HG02763 (cell line): ENCODE data around the gene MIEF1.
A peak's percentile ranks its signal among the peaks of the same experiment; 100 is the strongest.
"Not testable (repeated sequence)": the region's sequence is repeated elsewhere in the genome, so short reads cannot be mapped to it uniquely, and the experiment has no call there.

Experiments
- ATAC-seq: cut with Tn5 transposase; IDR thresholded peaks from one replicate; pipeline ENCODE4 v1.9.1; 2021; ENCODE audit warnings: mild to moderate bottlenecking, moderate library complexity; ENCODE audit not compliant: unreplicated experiment

Gene MIEF1

DNA sequence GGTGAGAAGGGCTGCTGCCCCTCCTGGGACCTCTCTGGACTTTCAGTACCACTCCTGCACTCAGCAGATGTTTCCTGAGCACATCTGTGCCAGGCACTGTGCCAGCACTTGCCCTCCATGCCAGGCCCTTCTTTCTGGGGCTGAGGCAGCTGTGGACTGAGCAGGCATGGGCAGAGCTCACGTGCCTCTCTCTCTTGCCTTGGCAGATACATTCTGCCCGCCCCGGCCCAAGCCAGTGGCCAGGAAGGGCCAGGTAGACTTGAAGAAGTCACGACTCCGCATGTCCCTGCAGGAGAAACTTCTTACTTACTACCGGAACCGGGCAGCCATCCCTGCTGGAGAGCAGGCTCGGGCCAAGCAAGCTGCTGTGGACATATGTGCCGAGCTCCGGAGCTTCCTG is 9.9 kb downstream of the MIEF1 start:
- no peak for ATAC-seq

DNA sequence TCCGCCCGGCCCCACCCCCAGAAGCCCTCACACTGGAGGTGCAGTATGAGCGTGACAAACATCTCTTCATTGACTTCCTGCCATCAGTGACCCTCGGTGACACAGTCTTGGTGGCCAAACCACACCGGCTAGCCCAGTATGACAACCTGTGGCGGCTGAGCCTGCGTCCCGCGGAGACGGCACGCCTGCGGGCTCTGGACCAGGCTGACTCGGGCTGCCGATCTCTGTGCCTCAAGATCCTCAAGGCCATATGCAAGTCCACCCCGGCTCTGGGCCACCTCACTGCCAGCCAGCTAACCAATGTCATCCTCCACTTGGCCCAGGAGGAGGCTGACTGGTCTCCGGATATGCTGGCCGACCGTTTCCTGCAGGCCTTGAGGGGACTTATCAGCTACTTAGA is 11.7 kb downstream of the MIEF1 start:
- ATAC-seq: no peak

DNA sequence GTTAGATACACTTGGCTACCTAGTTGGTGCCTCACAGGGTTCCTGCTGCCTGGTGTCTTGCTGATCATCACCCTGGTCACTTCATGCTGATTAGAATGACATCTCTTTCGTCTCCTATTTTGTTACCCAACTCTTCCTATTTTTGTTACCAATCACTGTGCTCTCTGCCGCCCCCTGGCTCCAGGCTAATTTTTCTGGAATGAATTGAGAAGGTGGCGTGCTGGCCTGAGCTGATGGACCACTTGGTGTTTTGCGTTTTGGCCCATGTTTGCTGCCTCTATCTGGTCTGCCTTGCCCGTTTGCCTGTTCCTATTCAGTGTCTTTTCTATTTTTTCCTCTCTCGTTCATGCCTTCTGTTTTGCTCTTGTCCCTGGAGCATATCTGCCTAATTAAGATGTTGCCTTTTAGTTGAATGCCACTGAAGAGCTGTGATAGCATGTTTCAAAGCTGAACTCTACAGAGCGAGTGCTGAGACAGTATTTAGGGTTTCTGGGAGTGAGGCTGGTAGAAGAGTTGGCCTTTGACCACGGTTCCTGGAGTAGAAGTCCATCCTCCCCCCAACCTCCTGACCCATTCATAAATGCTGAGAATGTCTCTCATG is 12.4 kb downstream of the MIEF1 start:
- no peak for ATAC-seq

DNA sequence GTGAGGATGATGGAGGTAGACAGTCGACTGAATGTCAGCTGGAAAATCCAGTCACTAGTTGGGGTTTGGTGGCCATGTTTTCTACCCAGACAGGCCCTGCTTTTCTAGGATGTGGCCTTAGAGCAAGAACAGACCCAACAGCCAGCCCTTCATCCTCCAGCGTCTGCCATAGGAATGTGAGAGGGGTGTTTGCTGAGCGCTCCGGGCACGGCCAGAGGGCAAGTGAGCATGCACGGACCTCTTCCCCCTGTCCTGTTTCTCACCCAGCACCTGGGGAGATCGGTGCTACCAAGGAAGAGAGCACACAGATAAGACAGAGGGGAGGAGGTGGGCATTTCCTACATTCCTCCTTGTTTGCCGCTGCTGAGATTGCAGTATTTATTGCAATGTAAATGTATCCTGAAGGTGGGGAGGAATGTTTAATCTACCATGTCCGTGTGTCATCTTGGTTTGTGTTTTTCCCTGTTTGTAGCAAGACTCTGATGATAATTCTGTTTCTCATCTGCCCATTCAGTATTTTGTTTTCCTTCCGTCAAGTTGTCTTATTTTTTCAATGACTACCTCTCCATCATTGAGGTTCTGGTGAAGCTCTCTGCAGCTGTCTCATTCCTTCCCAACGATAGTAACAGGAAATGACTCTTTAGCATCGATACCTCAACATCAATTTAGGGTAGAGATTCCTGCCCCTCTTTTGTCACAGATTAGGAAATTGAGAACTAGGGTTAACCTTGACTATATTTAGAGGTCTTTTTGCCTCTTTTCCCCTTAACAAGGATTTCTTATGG is 13.4 kb downstream of the MIEF1 start:
- ATAC-seq: no peak

DNA sequence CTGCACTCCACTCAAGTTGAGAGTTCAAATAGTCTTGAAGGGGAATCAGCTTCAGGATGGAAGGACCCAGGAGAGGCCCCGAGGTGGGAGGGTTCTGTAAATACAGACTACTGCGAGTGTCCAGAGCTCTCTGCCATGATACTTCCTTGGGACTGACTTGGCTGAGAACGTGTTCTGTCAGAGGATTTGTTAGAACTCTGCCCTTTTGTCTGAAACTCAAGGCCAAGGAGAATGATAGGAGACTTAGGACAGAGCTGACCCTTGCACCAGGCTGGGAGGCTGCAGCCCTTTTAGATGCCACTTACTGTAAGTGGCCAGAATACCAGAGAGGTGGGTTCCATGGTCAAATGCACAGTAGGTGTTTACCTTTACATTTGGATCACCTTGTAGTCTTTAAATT is 15.4 kb downstream of the MIEF1 start:
- ATAC-seq: no peak

DNA sequence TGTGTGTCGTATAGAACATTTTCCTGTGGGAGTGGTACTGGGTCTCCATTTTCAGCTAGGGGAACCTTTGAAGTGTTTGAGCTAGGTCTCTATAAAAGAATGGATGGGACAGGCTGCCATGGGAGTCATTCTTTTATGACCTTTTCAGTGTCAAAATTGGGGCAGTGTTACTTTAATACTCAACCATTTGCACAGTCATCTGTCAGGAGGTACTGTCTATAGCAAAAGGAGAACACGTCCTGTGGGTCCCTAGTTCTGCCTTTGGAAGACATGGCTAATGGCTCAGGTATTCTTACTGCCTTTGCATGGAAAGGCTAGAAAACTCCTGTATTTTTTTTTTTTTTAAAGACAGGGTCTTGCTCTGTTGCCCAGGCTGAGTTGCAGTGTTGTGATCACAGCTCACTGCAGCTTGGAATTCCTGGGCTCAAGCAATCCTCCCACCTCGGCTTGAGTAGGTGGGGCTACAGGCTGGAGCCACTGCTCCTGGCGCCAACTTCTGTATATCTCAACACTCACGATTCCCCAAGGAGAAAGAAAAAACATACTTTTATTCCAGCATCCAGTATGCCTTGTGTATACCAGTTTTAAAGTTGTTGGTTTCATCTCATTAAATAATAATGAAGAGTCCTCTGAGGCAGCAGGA is 16.2 kb downstream of the MIEF1 start:
- no peak for ATAC-seq

DNA sequence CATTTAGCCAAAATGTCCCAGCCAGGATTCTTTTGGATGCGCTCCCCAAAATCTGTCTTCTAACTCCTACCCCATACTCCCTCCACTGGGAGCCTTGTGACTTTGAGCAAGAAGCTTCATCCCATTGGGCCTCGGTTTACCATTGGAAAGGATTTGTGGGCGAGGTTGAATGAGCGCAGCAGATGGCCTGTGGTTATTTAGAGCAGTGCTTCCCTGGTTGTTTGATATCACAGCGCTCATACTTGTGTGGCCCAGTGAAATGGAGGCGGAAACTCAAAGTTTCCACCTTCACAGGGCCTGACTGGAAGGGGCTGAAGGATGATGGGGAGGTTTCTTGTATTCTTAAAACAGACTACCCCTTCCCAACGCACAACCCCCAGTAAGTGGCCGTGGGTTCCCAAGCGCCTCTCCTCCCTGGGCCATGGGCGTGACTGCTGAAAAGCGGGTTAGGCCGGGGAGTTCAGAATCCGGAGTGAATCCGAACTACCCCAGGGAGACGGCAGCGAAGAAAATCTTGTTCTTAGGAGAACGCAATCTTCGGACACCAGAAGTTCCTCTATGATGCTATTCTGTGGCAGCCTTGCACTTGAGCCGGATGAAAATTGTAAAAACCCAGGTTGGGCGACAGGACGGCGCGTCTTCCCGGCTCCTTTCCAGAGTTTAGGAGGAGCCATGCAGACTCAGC is 17.0 kb downstream of the MIEF1 start:
- ATAC-seq: no peak

DNA sequence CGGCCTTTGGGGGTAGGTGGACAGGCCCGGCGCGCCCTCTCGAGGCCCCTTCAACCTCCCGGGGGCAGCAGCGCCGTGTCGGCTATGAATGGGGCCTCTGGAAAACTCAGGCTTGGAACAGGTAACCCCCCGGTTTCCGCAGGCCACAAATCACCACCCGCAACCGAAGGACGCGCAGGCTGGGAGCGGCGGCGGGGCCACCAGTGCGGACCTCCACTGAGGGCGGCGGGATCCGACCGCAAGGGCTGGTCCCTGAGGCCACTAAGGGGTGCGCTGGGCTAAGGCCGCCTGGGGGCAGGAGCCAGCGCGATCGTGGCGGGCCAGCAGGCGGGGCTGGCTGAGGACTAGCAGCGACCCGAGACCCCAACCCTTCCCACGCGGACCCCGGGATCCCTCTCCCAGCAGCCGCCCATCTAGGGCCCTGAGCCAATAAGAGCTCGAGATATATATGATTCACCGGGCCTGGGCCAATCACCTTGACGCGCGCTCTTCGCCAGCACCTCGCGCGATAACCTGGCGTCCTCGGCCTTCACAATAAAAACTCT is 17.7 kb downstream of the MIEF1 start:
- ATAC-seq: peak; percentile 69

DNA sequence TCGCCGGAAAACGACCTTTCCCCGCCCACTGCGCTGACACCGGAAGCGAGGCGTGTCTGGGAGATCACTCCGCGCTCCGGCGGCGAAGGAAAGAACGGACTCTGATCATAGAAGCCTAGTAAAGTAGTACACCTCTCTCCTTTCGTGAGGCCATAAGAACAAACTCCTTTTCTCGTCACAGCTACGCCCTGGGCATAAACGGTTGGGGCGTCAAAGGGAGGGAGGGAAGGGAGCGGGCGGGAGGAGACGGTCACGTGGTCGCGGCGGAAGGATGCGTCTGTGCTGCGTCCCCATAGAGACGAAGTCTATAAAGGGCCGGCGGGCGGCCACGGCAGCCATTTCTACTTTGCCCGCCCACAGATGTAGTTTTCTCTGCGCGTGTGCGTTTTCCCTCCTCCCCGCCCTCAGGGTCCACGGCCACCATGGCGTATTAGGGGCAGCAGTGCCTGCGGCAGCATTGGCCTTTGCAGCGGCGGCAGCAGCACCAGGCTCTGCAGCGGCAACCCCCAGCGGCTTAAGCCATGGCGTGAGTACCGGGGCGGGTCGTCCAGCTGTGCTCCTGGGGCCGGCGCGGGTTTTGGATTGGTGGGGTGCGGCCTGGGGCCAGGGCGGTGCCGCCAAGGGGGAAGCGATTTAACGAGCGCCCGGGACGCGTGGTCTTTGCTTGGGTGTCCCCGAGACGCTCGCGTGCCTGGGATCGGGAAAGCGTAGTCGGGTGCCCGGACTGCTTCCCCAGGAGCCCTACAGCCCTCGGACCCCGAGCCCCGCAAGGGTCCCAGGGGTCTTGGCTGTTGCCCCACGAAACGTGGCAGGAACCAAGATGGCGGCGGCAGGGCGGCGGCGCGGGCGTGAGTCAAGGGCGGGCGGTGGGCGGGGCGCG is 18.4 kb downstream of the MIEF1 start, which contains the start of gene ATF4:
ATF4 (plus strand) TSS at position 337 of the 880 bp plus-strand sequence. CDS start 884 bp downstream, outside the sequence.
- peak; percentile 55 for ATAC-seq

DNA sequence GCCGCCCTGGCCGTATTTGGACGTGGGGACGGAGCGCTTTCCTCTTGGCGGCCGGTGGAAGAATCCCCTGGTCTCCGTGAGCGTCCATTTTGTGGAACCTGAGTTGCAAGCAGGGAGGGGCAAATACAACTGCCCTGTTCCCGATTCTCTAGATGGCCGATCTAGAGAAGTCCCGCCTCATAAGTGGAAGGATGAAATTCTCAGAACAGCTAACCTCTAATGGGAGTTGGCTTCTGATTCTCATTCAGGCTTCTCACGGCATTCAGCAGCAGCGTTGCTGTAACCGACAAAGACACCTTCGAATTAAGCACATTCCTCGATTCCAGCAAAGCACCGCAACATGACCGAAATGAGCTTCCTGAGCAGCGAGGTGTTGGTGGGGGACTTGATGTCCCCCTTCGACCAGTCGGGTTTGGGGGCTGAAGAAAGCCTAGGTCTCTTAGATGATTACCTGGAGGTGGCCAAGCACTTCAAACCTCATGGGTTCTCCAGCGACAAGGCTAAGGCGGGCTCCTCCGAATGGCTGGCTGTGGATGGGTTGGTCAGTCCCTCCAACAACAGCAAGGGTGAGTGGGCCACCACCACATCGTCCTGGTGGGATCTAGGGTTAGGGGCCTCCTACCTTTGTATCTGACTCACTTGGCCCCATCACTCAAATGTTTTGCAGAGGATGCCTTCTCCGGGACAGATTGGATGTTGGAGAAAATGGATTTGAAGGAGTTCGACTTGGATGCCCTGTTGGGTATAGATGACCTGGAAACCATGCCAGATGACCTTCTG is 19.2 kb downstream of the MIEF1 start:
- not testable (repeated sequence) for ATAC-seq

DNA sequence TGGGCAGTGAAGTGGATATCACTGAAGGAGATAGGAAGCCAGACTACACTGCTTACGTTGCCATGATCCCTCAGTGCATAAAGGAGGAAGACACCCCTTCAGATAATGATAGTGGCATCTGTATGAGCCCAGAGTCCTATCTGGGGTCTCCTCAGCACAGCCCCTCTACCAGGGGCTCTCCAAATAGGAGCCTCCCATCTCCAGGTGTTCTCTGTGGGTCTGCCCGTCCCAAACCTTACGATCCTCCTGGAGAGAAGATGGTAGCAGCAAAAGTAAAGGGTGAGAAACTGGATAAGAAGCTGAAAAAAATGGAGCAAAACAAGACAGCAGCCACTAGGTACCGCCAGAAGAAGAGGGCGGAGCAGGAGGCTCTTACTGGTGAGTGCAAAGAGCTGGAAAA is 20.0 kb downstream of the MIEF1 start:
- ATAC-seq: not testable (repeated sequence)

DNA sequence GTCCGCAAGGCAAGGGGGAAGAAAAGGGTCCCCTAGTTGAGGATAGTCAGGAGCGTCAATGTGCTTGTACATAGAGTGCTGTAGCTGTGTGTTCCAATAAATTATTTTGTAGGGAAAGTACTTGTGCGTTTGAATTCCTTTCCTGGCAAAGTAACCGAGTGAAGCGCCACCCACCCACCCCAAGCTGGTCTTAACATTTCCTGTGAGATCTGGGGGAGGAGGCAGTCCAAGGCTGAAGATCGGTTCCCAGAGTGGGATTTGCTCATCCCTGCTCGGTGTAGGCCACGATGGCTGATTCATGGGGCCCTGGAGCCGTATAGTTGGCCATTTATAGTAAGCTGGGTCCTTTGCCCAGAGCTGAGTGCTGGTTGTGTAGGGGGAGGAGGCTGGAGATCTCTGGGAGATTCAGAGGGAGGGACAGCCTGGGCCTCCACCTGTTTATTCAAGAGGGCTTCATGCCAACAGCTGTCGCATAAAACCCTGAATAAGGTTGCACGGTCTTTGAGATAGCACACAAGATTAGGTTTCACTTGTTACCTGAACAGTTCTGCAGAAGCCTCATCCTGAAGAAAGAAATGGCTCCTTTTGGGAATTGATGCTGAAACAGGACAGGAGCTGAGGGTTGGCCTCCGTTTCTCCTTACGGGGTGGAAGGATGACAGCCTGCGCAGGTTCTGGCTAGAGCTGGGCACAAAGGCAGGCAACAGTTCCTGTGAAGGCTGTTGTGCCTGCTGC is 20.6 kb downstream of the MIEF1 start:
- ATAC-seq: no peak

DNA sequence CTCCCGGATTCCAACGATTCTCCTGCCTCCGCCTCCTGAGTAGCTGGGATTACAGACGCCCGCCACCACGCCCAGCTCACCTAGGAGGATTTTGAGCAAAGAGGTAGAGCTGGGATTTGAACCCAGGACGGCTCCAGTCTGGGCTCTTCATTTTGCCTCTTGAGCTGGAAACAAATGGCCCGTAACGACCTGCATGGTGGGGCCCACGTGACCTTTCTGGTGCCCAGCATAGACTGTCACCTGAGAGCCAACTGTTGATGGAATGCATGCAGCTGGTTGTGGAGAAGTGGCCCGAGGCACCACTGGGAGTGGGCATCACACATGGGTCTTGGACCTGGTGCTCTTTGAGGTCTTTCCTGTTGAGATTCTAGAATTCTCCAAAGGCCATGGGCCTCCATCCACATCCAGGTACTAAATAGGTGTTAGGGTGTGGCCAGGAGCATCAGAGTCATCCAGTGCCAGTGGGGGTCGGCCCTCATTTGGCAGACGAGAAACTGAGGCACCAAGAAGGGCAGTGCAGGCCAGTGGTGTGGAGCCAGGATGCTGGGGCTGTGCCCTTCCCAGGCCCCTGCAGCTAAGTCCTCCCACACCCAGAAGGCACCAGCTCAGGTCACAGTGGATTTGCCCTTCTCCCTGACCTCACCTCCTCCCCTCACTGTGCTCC is 22.1 kb downstream of the MIEF1 start:
- ATAC-seq: no peak

DNA sequence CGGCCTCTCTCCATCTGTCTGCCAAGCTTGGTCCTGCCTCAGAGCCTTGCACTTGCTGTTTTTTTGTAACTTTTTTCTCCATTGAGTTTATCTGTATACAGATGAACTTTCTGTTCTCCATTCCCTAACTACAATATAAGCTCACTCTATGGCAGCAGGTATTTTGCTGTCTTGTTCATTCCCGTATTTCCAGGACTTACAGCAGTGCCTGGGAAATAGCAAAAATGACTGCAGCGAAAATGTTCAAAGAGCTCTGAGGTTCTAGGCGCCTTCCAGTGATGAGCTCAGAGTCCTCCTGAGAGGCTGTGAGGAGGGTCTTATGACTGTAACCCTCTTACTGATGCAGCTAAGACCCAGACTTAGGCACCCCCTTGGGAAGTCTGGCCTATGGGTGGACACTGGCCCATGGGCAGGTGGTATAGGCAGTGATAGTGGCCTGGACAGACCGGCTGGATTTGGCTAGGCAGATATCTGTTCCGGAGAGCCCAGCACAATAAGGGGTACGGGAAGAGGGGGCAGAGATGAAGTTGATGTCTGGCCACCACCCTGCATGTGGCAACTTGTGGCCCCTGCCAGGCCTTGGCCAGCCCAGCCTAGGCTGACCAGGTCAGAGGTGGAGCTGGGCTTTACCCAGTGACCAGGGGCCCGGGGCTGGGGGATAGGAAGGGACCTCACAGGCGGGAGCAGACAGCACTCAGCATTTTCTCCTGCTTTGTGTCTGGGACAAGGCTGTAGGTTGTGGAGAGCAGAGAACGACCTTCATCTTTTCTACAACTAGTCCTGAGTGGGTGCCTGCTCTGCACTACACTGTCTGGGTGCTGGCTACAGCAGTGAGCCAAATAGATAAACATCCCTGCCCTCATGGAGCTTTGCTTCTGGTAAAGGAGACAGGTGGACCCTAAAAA is 22.9 kb downstream of the MIEF1 start:
- no peak for ATAC-seq

DNA sequence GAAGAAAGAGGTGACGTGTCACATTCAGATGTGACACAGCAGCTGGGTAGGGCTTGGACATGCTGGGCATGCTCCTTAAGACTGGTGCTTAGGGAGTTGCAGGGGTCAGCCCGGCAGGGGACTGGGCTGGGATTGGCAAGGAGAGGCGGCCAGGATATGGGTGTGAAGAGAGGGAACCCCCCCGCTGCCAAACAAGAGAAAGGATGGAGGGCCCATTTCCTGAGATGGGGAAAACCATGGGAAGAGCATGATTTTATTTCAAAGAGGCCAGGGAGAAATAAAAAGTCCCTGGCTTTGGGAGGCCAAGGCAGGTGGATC is 23.5 kb downstream of the MIEF1 start:
- no peak for ATAC-seq

DNA sequence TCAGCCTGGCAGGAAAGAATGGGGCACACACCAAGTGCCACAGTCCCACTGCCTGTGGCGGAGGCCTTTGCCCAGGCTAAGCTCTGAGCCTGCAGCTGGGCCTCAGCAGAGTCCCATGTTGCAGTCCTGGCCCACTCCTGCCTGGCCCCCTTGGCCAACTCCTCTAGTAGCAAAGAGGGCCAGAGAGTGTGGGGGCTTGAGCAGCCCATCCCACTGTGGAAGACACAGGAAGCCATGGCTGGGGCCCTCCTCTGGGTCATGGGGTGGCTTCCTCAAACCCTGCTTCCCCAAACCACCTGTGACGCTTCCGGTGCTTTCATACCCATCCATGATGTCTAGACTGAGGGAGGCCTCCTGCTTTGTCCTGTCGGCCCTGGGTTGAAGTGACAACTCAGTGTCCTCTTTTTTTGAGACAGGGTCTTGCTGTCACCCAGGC is 24.7 kb downstream of the MIEF1 start:
- no peak for ATAC-seq

DNA sequence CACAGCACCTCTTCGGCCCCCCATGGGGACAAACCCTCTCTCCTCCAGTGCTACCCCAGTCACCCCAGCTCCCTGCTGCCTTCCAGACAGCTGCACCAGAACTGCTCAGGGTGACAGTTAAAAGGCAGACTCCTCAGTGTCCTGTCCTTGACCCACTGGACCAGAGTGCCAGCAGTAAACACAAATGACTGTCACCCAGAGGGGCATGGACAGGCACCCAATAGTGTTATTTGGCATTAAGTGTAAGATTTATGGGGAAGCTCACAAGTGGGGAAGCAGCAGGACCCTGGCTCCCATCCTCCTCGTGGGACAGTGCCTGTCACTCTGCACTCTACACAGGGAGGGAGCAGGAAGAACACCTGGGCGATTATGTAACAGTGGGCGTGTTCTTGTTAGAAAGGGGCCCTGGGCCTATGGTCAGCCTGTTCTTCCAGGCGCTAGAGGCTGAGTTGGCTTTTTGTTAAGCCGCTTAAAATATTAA is 25.4 kb downstream of the MIEF1 start:
- no peak for ATAC-seq
